HG03469 (cell line): ENCODE results near the gene SLC17A7.

Experiments used
- ATAC-seq: cut with Tn5 transposase; IDR thresholded peaks from one replicate; pipeline ENCODE4 v1.9.1; 2021; ENCODE audit warnings: mild to moderate bottlenecking, moderate library complexity, moderate number of reproducible peaks; ENCODE audit not compliant: unreplicated experiment

SLC17A7 gene

DNA sequence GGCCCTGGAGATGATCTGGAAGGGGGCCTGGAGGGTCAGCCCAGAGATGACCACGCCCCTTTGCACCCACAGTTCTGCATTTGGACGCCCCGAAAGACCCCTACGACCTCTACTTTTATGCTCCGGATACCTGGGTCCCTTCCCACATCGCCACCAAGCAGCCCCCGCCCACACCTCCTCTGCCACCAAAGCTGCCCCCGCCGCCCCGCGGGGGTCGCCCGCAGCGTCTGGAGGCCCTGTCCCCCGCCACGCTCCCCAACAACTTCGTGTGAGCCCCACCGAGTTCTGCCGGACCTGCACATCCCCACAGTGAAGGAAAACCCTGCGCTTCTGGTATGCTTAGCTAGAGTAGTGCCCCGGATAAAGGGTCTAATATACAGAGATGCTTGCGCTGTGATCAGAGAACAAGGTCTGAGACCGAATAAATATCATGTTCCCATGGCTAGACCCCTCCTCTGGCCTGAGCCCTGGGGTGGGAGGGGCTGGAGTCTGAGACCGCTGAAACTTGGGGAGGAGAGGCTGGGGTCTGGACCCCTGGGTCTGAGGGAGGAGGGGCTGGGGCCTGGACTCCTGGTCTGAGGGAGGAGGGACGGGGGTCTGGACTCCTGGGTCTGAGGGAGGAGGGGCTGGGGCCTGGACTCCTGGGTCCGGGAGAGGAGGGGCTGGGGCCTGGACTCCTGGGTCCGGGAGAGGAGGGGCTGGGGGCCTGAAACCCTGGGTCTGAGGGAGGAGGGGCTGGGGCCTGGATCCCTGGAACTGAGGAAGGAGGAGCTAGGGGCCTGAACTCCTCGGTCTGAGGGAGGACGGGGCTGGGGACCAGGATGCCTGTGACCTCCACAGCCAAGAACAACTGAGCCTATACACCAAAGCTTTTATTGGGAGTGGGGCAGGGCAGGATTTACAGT, 12.5 kb downstream of the SLC17A7 start:
- ATAC-seq = no peak

DNA sequence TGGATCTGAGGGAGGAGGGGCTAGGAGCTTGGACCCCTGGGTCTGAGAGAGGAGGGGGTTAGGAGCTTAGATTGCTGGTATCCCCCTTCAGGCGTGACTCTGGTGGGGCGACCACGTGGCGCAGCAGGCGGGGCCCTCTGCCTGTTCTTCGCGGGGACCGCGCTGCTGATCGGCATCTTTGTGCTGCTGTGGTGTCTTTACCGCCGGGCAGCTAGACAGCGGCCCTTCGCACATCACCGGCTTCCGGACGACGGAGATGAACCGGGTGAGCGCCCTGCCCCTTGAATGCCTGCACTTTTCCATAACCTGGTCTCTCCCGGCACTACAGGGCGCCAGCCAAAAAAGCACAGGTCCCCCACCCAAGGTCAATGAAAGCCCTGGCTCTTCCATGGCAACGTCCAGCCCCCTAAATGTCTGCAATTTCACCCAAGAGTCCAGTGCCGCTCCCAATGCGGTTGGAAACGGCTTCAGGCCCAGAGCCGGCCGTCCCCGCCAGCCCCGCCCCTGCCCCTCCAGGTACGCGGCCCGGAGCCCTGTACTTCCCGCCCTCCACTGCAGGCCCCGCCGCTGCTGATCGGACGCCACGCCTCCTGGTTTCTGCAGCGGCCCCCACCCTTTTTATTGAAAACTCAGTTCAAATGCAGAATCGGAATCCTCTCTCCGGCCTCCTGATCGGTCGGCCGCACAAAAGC, 13.3 kb downstream of the SLC17A7 start:
- ATAC-seq = no peak

DNA sequence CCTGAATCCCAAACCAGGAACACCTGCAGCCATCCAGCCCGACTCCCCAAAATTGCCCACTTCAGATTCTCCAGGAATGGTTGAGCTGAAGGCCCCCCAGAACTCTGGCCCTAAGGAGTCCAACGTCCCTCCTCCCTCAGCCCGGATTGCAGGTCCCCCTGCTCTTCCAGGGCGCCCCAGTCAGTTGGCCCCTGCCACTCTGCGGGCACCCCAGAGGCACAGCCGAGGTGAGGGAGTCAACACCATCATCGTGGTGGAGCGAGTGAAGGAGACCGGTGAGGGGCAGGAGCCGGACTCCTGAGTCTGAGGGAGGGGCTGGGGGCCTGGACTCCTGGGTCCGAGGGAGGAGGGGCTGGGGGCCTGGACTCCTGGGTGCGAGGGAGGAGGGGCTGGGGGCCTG, 14.0 kb downstream of the SLC17A7 start:
- no peak for ATAC-seq

DNA sequence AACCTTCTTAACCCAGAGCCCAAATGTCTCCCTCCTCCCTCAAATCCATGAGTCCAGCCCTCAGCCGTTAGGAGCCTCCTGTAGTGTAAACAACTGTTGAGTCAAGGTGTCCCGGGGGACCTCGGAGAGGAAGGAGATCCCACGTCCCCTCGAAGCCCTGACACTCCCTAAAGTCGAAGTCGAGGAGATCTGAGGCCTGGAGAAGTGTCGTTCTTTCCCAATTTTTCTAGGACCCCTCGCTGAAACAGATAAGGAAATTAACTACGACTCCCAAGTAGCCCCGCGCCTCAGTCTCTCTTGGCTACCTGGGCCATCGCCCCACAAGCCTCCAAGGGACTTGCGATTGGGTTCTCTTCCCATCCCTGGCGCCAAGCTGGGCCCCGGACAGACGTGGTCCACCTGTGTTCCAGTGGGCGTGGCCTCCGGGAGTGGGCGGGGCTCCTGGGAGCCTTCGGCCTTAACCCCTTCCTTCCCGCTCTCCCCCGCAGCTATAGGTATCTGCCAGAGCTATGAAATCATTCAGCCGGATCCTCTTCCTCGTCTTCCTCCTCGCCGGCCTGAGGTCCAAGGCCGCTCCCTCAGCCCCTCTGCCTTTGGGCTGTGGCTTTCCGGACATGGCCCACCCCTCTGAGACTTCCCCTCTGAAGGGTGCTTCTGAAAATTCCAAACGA, 15.3 kb downstream of the SLC17A7 start:
- no peak for ATAC-seq

DNA sequence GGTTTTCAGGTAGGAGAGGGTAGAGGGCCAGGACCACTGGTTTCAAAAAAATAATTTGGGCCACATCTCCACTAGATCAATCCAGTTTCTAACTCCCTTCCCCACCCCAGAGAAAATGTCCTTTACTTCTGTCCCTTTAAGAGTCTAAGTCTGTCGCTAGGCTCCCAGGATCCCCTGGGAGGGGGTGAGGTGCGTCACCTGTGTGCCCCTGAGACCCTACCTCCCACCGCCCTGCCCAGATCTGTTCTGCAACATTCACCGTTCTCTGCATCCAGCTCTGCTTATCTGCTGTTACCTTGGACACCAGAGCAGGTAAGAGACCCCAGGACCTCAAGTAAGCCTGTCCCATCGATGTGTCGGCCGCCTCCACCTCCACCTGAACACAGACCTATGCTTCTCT, 16.1 kb downstream of the SLC17A7 start, which contains the start of gene GFY:
TSS of gene GFY (plus strand) at position 211 of the 400 bp plus-strand sequence. CDS start 1,043 bp downstream, outside the sequence.
- ATAC-seq = no peak

DNA sequence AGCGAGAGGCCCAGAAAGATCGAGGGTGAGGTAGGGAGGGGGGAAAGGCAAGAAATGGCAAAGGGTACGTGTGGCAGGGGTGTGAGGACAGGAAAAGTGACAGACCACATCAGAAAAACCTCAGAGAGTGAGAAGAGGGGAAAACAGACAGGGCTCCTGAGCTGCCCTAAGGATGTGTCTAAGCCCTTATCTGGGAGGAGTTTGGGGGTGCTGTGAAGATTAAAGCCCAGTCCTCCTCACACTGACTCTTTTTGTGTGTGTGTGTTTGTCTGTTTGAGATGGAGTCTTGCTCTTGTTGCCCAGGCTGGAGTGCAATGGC, 17.4 kb downstream of the SLC17A7 start:
- no peak for ATAC-seq

DNA sequence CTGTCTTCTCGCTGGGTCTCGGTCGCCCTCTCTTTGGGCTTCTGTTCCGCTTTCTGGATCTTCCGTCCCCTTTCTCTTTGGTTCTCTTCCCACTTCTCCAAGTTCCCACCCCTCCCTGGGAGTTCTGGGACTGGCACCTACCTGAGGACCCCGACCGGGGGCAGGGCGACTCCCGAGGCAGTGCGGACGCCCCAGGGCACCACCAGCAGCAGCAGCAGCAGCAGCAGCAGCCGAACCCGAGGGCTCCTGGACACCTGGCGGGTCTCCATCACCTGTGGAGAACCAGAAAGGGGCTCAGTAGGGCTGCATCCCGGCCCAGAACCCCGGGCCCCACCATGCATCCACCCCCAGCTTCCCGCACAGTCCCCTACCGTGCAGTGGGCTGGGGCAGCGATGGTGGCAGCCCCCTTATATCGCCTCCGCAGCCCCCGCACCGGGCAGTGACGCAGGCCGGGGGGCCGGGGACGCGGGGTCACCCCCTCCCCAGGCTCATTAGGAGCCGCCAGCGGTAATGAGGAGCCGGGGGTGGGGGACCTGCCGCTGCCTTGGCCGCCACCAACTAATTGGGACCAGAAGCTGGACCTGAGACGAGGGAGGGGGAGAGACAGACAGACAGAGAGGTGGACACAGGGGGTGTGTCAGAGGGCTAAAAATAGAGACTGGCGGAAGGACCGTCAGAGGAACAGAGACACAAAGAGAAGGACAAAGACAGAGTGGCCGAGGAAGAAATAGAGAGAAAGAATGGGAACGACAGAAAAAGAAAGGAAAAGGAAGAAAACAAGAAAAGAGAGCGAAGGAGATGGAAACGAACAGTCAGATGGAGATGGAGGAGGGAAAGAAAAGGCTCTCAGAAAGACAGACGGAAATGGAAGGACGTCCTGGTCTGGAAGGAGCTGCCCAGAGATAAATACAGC, 18.0 kb downstream of the SLC17A7 start, which contains the start of gene PTH2:
TSS of gene PTH2 (minus strand) at position 371 of the 914 bp plus-strand sequence. CDS start at position 269, 102 bp downstream.
- ATAC-seq = no peak

DNA sequence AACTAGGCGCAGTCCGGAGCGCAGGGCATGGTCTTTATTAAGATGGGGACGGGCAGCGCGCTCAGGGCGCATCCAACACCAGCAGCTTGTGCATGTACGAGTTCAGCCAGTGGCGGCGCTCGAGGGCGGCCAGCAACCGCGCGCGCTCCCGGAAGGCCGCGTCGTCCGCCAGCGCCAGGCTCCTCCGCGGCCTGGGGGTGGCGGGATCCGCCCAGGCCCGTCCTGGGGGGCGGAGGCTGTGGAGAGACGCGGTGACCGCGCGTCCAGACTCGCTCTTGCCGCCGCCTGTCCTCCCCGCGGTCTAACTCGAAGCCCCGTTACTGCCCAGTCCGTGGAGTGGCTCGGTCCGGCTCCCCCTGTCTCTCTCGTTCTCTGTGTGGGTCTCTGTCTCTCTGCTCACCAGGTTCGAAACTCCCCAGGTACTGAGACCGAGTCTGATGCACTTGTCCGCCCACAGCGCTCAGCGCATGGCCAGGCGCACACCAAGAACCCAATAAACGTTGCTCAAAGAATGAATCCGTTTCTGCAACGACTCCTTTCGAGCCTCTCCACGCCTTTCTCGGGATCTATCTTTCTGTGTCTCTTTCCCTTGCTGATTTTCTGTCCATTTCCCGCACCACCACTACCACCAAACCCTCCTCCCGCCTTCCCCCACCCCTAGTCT, 18.8 kb downstream of the SLC17A7 start:
- no peak for ATAC-seq

DNA sequence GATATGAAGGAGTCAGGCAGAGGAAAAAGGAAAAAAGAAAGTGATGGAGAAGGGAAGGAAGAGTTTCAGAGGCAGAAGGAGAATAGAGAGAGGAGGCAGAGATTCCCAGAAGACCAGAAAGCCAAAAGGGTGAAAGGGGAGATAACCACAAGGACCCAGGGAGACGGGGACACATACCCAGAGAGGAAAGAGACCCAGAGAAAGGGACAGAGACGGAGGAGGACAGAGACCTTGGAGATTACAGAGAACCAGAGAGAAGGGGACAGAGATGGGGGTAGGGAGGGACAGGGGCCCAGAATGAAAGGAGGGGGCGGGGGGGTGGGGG, 19.5 kb downstream of the SLC17A7 start:
- no peak for ATAC-seq

DNA sequence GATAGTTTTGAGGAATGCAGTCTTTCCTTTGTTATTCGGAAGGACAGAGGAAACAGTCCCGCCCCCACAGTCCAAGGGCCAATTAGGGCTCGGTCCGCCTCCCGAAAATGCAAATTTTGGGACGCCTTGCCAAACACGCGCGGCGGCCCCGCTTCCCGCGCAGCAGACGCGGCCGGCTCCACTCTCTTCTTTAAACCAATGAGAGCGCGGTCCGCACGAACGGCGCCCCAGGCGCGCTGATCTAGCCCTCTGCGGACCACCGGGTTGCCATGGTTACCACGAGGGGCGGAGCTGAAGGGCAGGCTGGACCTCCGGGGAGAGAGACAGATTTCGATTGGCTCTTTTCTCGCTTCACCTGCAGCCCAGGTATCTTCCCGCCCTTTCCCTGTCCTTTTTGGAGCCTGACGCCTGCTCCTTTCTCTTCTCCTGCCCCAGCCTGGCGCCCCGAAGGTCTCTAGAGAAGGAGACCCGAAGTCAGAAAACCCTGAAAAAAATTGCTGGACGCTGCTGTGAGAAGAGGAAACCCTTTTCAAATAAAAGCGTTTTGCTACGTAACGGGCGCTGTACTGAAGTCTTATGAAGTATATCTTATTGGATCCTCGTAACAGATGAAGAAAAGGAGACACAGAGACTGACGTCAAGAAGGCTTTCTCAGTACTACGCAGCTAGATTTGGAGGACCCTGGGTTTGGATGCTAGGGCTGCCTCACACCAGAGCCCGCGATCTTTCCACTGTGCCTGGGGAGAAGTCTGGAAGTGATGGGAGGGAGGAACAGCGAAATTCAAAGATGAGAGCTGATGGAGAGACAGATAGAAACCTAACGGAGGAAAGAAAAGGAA, 20.1 kb downstream of the SLC17A7 start:
- no peak for ATAC-seq

DNA sequence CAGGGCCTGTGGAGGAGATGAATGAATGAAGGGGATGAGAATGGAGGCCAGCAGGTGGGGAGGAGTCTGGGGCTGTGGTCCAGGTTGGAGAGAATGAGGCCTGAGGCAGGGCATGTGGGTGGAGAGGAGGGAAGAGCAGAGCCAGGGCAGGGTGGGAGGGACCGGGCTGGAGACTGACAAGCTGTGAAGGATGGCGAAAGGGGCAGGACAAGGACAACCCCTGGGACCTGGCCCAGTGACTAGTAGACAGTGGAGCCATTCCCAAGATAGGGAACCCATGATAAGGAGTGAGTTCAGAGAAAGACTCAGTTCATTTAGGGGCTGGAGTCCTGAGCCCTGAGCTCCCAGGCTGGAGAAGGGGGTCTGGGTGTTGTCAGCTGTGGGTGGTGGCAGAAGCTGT, 21.1 kb downstream of the SLC17A7 start:
- ATAC-seq = no peak

DNA sequence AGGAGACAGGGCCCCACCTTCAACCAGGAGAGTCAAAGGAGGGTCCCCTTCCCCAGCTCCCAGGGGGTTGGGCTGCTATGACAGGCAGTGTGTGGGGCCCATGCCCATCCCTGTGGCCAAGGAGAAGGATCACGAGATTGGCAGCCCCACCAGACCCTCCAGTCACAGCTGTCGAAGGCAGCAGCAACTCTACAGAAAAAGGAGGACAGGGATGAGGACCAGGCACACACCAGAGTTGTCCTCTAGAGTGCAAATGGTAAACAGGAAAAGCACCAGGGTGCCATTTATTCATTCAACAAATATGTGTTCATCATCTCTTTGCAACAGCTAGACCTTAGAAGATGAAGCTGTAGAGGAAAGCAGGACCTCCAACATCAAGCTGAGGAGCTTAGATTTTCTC, 22.2 kb downstream of the SLC17A7 start:
- no peak for ATAC-seq

DNA sequence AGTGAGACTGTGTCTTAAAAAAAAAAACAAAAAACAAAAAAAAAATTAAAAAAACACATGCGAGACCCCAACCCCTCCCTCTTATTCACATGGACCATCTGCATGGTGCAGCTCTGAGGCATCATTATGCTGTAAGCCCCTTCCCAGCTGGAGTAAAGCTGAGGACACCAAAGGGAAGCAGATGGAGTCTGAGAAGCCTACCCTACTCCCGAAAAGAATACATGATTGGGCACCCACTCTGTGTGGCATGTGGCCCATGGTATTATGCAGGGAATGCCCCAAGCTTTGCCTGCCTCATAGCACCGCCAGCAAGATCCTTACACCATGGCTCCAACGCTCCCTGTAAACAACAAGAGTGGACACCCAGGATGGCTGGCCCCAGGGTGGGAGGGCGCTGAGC, 22.8 kb downstream of the SLC17A7 start:
- ATAC-seq = no peak

DNA sequence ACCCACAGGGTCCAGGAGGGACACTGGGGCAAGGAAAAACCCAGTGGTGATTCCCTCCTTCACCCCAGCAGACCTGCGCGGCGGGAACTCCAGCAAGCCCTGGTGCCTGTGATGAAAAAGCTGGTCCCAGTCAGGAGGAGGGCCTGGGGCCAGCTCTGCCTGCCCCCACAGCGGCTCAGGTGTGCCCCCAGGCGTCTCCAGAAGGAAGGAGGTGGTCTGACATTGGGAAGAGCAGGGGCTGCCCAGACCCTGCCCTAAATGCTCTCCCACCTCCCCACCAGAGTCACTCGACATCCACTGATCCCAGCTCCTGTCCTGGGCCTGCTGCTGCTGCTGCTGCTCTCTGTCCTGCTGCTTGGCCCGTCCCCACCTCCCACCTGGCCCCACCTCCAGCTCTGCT, 24.2 kb downstream of the SLC17A7 start:
- no peak for ATAC-seq

DNA sequence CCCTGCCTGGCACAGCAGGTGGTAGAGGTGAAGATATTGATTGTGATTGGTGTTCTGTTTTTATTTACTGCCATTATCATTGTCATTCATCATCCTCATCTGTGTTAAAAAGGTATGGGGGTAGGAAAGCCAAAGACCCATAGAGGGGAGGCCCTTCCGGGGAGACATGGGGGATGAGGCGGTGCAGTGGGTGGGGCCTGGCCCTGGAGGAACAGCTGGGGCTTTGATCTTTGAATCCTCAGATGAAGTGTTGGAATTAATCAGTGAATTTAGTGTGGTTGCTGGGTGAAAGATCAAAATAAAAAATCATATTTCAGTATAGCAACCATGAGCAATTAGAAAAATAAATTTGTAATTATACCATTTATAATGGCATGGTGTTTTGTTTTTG, 25.5 kb downstream of the SLC17A7 start:
- ATAC-seq = no peak

DNA sequence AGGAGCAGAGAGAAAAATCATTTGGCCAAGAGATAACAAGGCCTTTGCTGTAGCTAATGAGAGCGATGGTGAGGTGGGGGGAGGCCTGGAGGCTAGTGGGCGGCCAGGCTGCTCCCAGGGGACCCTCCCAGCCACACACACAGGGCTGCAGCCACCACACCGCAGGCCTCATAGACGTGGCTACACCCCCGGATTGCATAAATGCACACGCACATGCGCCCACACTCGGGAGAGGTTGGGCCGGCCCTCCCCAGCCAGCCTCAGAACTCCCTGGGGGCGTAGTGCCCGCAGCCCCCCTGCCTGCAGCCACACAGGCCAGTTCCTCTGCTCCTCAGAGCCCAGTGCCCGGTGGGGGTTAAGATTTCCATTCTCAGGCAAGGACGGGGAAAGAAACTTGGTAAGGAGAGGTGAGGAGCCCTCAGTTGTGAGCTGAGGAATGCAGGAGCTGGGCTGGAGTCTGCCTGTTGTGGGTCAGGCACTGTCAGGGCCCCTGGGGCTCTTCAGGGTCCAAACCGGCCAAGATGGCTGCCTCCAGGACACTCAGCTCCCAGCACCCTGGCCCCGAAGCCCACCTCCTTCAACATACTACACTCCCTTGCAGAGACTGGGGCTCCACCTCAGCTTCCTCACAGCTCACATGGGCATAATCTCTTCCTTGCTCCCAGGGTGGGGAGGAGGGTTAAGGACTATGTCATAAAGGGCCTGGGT, 26.1 kb downstream of the SLC17A7 start:
- no peak for ATAC-seq

DNA sequence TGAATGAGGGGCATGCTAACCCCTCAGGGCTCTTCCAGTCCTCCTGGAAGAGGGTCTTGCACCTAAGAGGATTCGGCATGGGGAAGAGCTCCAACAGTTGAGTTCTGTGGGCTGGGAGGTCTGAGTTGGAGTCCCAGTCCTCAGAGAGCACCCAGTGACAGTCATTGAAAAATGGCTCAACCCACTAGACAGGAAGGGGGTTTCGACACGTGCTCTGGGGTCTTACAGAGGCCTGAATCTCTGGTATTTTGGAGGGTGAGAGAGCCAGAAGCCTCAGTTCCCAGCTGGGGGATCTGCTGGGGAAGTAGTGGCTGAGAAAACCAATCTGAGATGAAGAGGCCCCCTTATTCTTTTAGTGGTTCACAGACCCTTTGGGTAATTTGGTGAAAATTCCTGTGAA, 27.1 kb downstream of the SLC17A7 start:
- ATAC-seq = no peak

DNA sequence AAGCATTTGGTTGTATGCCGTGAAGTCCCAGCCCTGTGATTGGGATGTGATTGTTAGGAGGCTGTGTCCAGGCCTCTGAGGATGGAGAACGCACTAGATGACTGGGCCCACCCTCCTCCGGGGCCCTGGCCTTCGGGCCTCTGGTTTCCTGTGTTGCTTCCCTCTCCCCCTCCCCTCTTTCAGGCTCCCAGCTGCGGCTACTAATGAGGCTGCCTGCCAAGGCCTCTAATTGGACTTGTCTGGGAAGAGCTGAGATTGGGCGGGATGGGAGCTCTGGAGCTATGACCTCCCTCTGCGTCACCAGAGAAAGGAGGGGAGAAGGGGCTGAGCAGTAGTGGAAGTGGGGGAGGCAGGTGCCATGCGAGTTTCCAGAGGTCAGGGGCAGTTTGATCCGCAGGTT, 28.0 kb downstream of the SLC17A7 start:
- ATAC-seq = no peak
